ENCODE data around the gene DZANK1. TPM values are rescaled to one million over a fixed set of nuclear protein-coding genes. Genes with fewer than 3 reads are reported as not detected.
"Not testable (repeated sequence)": the region's sequence is repeated elsewhere in the genome, so short reads cannot be mapped to it uniquely, and the experiment has no call there.

DZANK1 gene
- total RNA-seq, 1 donor from 2014 or later: 0.50 TPM

DNA sequence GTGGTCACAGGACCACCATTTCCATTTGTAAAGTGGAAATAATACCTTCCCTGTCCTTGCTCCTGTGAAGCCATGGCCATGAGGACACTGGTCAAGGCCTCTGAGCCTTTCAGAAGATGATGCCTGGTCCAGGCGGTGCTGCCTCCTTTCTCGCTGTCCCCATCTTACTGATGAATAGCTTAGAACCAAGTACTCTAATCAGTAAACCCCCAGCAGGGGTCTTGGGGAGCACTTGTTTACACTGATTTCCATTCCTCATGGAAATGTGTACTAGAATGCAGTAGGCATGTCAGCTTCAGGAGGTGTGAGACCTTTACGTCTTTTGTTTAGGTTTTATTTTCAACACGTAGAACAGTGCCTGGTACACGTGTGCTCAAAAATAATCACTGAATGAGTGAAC is 75.1 kb downstream of the DZANK1 start:
- intact Hi-C loops (cut with micrococcal nuclease): no loop called here

DNA sequence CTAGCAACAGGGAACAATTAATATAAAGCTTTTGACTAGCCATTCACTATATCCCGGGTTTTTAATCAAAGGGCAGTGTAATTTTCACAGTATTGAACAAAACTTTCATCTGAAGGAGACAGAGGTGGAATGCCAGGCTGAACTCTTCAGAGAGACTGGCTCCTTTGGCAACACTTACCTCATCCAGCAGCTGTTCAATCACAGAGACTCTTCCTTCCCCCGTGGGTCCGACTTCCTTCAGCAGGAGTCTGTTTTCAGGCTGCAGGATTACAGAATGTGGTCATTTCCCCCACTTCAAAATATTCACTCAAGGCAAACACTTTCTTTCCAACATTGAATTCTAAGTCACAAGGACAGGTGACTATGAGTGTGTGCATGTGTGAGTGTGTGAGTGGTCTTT is 76.6 kb downstream of the DZANK1 start:
- ATAC-seq (no peak), DNase-seq (no peak)
- intact Hi-C loops (cut with micrococcal nuclease): no loop called here

More for the DNA sequence above, 75.1 kb downstream of the DZANK1 start:
- DNase-seq: no peak
- ATAC-seq: no peak

DNA sequence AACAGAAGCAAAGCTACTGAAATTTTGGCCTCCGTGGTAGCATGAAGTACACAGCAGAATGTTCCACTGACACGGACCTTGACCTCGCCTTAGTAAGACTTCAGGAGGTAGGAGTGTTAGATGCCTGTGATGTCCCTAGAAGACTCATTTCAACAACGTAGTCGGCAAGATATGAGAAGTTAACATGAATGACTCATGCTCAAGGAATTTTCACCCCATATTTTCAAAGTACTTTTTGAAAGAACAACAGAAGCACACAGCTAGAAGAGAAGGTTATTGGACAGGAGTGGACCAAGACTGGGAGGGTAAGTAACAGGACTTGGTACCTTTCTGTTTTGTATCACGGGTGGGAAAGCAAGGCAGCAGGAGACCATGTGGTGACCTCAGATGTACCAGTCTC is 78.0 kb downstream of the DZANK1 start:
- DNase-seq (no peak), ATAC-seq (no peak)
- intact Hi-C loops (cut with micrococcal nuclease): no loop called here

DNA sequence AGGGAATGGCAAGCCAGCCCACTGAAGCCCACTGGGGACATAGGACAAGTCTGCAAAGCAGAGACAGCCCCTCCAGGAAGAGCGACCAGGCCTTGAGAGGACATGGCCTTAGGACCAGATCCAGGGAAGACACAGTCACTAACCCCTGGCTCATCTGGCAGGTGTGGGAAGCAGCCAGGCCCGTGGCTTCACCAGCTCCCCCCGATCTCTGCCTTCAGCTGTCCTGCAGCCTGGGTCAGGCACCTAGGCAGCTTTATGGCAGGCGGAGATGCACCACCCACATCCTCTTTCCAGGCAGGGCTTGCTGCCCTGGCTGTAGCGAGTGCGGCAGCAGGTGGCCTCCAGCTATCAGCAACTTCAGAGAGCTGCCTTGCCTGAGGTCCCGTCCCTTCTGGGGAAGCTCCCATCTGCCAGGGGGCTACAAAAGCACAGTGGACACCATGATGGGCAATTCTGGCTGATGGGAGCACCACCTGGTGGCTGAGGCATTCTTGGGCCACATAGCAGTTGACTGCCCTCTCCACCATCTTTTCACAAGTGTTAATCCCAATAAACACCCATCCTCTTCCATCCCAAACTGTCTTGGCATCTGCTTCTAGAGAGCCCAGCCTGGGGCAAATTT is 85.8 kb downstream of the DZANK1 start:
- intact Hi-C loops (cut with micrococcal nuclease): no loop called here

DNA sequence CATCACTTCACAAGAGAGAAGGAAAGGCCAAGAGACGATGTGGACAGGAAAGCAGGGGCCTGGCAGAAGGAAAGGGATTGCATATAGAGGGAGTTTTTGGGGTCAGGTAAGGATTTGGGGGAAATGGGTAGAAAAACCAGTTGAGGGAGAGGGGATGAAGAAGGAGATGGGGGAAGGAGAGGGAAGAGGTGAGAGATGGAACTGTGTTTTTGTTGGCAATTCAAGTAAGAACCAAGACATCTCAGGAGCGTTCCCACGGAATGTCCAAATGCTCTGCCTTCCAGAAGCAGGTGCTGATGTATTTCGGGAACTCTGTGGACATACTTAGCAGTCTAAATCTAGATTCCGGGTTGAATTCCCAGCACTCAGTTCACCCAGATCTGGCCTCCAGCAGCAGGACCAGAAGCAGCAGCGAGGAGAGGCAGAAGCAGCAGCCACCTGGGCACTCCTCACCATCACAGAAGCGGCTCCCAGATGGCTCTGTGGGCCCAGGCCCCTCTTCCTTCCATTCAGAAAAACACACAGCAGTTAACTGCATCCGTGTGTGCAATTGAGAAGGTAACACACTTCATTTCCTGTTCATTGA is 88.8 kb downstream of the DZANK1 start:
- ATAC-seq: no peak
- intact Hi-C loops (cut with micrococcal nuclease): no loop called here
- DNase-seq: no peak

More for the DNA sequence above, 85.8 kb downstream of the DZANK1 start:
- no peak for ATAC-seq
- DNase-seq: no peak

DNA sequence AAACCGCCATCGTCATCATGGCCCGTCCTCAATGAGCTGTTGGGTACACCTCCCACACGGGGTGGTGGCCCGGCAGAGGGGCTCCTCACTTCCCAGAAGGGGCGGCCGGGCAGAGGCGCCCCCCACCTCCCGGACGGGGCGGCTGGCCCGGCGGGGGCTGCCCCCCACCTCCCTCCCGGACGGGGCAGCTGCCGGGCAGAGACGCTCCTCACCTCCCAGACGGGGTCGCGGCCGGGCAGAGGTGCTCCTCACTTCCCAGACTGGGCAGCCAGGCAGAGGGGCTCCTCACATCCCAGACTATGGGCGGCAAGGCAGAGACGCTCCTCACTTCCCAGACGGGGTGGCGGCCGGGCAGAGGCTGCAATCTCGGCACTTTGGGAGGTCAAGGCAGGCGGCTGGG is 91.3 kb downstream of the DZANK1 start:
- ATAC-seq; intact Hi-C loops (cut with micrococcal nuclease); DNase-seq: not testable (repeated sequence)

DNA sequence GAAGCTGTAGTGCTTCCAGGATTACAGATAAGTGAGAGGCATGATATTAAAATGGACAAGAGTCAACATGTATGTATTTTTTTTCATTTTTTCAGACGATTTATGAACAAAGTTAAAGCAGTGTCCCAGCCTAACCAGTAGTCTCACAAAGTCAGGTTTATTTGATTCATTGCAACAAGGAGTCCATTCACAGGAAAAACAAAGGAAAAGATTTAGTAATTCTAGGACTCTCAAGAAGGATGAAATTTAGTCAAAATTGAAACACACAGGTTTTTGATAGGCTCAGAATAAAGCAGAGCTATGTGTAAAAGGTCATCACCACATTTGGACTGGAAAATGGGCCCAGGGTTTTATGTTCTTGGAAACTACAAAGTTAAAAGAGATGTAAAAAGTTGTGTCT is 94.5 kb downstream of the DZANK1 start:
- no peak for DNase-seq
- intact Hi-C loops (cut with micrococcal nuclease): no loop called here
- no peak for ATAC-seq

DNA sequence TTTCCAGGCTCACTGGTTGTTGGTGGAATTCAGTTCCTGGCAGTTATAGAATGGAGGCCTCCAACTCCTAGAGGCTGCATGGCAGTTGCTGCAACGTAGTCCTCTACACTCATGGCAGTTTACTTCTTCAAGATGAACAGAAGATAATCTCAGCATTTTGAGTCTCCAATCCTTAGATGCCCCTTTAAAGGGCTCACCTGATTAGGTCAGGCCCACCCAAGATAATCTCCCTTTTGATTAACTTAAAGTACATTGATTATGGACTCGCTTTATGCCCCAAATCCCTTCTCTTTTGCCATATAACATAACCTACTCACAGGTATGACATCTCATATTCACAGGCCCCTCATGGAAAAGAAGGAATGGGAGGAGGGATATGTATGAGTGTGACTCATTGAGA is 102.1 kb downstream of the DZANK1 start:
- ATAC-seq: no peak
- intact Hi-C loops (cut with micrococcal nuclease): no loop called here
- no peak for DNase-seq

DNA sequence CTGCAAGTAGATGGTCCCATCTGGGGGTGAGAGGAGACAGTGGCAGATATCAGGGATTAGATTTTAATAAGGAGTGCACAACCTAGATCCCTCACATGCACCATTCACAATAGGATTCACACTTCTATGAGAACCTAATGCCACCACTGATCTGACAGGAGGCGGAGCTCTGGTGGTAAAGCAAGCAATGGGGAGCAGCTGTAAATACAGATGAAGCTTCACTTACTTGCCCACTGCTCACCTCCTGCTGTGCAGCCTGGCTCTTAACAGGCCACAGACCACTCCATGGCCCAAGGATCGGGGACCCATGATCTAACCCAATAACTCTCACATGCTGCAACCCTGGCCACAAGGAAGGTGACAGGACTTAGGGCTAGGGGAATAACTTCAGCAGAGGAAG is 103.1 kb downstream of the DZANK1 start:
- DNase-seq (no peak), ATAC-seq (no peak)
- intact Hi-C loops (cut with micrococcal nuclease): no loop called here

DNA sequence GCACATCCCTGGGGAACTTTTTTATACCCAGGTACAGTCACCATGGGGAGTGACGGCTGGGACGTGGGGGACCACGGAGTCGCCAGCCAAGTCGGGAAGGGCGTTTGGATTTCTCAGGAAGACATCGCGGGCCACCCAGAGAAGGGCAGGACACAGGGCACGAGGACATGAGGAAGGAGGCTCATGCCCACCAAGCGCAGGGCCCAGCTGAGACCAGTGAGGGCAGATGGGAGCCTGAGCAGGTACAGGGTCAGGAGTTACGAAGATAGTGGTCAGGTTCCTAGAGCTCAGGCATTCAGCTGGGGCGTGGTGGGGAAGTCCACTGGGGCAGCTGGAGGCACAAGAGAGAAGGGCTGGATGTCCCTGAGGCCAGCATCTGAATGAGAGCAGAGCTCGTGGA is 103.9 kb downstream of the DZANK1 start:
- no peak for ATAC-seq
- DNase-seq: no peak

DNA sequence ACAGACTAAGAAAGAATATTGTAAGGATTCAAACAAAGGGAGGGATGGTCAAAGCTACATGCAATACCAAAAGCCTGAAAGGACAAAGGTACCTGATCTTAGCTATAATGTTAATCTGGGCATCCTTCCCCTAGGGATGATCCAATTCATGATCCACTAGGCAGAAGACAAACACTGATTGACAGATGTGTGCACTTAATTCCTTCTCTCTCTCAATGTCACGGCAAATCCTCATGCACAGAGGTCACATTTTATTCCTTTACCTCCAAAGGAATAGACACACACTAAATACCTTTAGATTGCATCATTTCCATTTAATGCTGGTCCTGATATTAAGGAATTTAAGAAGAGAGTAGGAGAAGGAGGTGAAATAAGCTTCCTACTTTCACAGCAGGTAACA is 105.2 kb downstream of the DZANK1 start:
- intact Hi-C loops (cut with micrococcal nuclease): no loop called here
- DNase-seq: no peak
- ATAC-seq: no peak

More for the DNA sequence above, 103.9 kb downstream of the DZANK1 start:
- intact Hi-C loops (cut with micrococcal nuclease): no loop called here

DNA sequence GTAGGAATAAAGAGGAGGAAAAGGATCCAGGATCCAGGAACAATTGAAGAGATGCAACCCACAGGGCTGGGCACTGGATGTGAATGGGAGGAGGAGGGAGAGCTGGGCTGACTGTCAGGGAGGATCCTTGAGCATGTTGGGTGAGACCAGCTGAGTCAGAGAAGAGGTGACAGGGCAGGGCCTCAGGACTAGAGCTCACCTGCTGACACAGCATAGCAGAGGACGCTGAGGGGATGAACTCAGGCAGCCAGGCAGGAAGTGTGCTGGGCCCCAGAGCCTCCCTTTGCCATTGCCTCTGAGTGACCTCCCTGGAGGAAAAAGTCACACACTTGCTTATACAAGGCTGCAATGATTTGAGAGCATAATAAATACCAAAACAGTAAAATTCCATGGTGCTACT is 106.2 kb downstream of the DZANK1 start:
- ATAC-seq (no peak), DNase-seq (no peak)
- intact Hi-C loops (cut with micrococcal nuclease): no loop called here

DNA sequence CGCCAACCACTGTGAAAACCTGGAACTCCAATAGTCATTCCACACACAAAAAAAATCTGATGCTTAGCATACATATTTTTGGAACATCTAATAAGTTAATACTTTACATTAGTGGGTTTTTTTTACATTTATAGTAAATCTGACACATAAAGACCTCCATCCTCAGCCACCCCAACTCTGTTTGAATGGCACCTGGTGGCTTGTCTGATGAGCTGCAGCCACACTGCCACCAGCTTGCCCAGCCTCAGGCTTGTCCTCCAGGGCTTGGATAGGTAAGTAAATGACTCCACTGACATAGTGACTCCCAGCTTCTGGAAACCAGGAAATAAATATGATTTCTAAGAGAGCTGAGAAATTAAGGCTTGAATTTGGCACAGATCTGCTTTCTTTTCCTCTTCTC is 107.0 kb downstream of the DZANK1 start:
- intact Hi-C loops (cut with micrococcal nuclease): no loop called here
- ATAC-seq: no peak
- DNase-seq: no peak

DNA sequence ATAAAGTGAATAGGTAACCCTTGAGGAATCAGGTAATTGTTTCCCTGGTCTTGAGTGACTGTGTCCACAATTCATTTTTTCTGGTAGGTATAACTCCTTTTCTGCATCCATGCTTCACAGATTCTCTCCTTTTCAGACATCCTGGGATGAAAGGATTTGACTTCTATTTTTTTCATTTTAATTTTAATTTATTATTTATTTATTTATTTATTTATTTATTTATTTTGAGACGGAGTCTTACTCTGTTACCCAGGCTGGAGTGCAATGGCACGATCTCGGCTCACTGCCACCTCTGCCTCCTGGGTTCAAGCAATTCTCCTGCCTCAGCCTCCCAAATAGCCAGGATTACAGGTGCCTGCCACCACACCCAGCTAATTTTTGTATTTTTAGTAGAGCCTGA is 117.1 kb downstream of the DZANK1 start:
- DNase-seq; ATAC-seq; intact Hi-C loops (cut with micrococcal nuclease): not testable (repeated sequence)

Small RNA genes within 50 kb of the gene (microRNA-seq; reads per million reads assigned to microRNA genes)
- gene MIR3192 (ENCODE audit: borderline number of aligned reads): not detected

Other genes with a start within 250 kb of the DZANK1 start
- 6.3 TPM for gene ZNF133, start 178.5 kb downstream of the DZANK1 start, total RNA-seq
- gene POLR3F, start 360 bp upstream of the DZANK1 start, total RNA-seq: 9.9 TPM
- 5.1 TPM for gene RBBP9, start 30.2 kb upstream of the DZANK1 start, total RNA-seq
- gene SEC23B, start 40.9 kb upstream of the DZANK1 start, total RNA-seq: 9.5 TPM
- 112 TPM for gene SMIM26, start 100.4 kb upstream of the DZANK1 start, total RNA-seq
- gene DTD1, start 121.0 kb upstream of the DZANK1 start, total RNA-seq: 10.7 TPM

All from left ventricle myocardium superior (tissue), 1 donor.